Muscle of back (tissue), 11 donors: ENCODE measurements around the gene RAB24. TPM values are rescaled to one million over a fixed set of nuclear protein-coding genes. Genes with fewer than 3 reads are reported as not detected.

Source experiments
- DNase-seq, 3 donors: peaks; one replicate each; pipeline versions ENCODE4 v3.0.0 to v3.0.0-alpha.2; 2013
- polyA plus RNA-seq, 10 donors: library from polyadenylated mRNA; unstranded; fragments of 120-200 nt; gene quantifications; one replicate each; pipeline ENCODE4 v1.2.1, GENCODE V29; 2013; ENCODE audit not compliant: insufficient read length in 10 of 10

RAB24 gene
- polyA plus RNA-seq, 10 donors: 17.9 to 27.1 (median 21.1) TPM

- no peak for DNase-seq
These were observed 50.3 kb downstream of the RAB24 start for GRCh38 chr5:177253252-177253651.

Other genes starting within 250 kb of the RAB24 start
- 100 to 1,000 TPM; 120 to 189 (median 137) TPM for gene FGFR4, start 216.8 kb downstream of the RAB24 start, polyA plus RNA-seq
- gene NSD1, start 169.9 kb downstream of the RAB24 start, polyA plus RNA-seq: 10 to 100 TPM; 35.1 to 49.7 (median 42.5) TPM
- 100 to 1,000 TPM in 1 of 10 donors, 10 to 100 TPM in 9; 67.0 to 103 (median 74.0) TPM for gene PRELID1, start 80 bp upstream of the RAB24 start, polyA plus RNA-seq
- gene MXD3, start 8.2 kb upstream of the RAB24 start, polyA plus RNA-seq: 10 to 100 TPM; 12.0 to 26.9 (median 16.3) TPM
- gene LMAN2, start 47.9 kb upstream of the RAB24 start, polyA plus RNA-seq: 10 to 100 TPM; 53.9 to 87.5 (median 67.8) TPM
- gene RGS14, start 54.2 kb upstream of the RAB24 start, polyA plus RNA-seq: 10 to 100 TPM in 8 of 10 donors, 1 to 10 TPM in 2; 7.1 to 21.2 (median 12.9) TPM
- gene SLC34A1, start 80.7 kb upstream of the RAB24 start, polyA plus RNA-seq: under 1 TPM in 3 of 10 donors, not detected in 7; 0.08 to 0.20 (median 0.14) TPM
- gene PFN3, start 96.9 kb upstream of the RAB24 start, polyA plus RNA-seq: not detected
- gene F12, start 105.8 kb upstream of the RAB24 start, polyA plus RNA-seq: 1 to 10 TPM in 1 of 10 donors, under 1 TPM in 8, not detected in 1; 0.17 to 1.1 (median 0.39) TPM
- 10 to 100 TPM; 12.1 to 23.3 (median 17.2) TPM for gene GRK6, start 123.0 kb upstream of the RAB24 start, polyA plus RNA-seq
- 1 to 10 TPM in 3 of 10 donors, under 1 TPM in 7; 0.43 to 1.4 (median 0.78) TPM for gene PRR7, start 143.1 kb upstream of the RAB24 start, polyA plus RNA-seq
- 100 to 1,000 TPM; 157 to 266 (median 221) TPM for gene DBN1, start 169.9 kb upstream of the RAB24 start, polyA plus RNA-seq
- gene PDLIM7, start 193.9 kb upstream of the RAB24 start, polyA plus RNA-seq: 100 to 1,000 TPM; 167 to 339 (median 246) TPM
- 1 to 10 TPM; 4.1 to 9.4 (median 5.6) TPM for gene DOK3, start 206.1 kb upstream of the RAB24 start, polyA plus RNA-seq
- 10 to 100 TPM; 41.3 to 65.3 (median 47.6) TPM for gene DDX41, start 213.2 kb upstream of the RAB24 start, polyA plus RNA-seq